GM18498 (cell line): ENCODE results near the gene SRL.
"Not testable (repeated sequence)": the region's sequence is repeated elsewhere in the genome, so short reads cannot be mapped to it uniquely, and the experiment has no call there.

ENCODE experiments used
- ATAC-seq: cut with Tn5 transposase; IDR thresholded peaks from one replicate; pipeline ENCODE4 v1.9.1; 2021; ENCODE audit warnings: mild to moderate bottlenecking, moderate library complexity; ENCODE audit not compliant: unreplicated experiment

Gene SRL

DNA sequence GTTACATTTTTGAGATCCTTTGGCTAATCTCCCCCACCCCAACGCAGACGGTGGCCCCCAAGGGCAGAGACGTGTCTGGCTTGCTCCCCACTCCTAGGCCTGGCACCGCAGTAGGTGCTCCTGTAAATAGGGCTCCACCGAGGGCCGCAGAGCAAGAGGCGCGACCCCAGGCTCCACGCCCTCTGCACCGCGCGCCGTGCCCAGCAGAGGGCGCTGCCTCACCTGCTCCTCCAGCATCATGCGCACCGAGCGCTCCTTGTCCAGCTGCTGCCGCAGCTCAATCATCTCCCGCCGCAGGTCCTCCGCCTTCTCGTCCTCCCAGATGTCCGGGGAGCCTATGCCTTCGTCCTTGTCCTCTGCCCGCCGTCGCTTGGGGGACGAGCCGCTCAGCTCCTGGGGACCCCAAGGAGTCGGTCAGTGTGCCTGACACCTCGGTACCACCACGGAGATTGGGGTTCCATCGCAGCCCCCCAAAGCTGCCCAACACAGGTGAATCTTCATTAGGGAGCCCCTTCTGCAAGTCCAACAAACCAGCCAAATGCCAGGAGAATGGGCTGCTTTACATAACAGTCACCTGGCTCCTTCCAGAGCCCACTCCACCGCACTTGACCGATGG lies 19.8 kb upstream of the SRL start:
- no peak for ATAC-seq

DNA sequence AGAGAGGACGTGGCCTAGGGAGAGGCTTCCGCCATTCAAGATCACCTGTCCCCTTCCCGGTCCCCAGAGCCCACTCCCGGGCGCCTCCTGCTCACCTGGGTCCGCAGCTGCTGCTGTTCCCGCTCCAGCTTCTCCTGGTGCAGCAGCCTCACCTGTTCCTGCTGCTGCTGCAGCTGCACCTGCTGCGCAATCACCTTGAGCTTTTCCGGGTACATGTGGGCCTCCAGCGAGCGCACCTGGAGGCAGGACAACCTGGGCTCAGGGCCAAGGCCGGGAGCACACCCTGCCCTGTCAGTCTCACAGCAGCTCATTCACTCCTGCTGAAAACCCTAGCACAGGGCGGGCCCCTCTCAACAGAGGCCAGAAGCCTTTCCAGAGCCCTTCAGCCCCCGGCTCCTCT lies 18.5 kb upstream of the SRL start:
- ATAC-seq: no peak

DNA sequence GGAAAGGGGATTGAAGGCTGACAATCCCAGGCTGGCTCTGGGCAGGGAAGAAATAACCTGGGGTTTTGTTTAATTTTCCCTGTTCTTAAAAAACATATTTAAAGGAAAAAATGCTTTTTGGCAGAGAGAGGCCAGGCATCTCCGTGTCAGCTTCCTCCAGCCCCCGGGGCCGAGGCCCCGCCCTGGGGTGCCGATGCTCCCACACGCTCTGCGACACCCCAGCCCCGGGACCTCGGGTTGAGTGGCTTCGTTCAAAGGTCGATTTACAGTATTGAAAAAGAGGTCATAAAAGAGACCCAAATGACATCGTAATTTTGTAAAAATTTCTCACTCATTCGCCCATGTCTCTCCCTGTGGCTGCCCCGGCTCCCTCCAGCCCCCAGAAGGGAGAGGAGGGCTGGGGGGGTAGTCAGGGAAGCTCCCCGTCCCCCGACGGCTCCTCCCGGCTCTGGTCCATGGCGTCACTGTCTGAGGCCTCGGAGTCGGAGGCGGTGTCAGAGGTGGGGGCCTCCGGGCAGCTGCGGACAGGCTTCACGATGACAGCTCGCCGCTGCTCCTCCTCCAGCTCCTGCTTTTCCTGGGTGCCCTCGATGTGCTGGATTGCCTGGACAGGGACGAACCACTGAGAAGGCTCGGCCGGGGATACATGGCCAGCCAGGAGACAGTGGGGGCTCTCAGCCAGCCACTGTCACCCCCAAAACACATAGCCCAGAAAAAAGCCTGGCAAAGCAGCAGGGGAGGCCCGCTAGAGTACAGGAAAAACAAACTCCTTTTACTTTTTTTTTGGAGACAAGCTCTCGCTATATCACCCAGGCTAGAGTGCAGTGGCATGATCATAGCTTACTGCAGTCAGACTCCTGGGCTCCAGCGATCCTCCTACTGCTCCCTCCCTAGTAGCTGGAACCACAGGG lies 16.0 kb upstream of the SRL start:
- ATAC-seq: no peak

DNA sequence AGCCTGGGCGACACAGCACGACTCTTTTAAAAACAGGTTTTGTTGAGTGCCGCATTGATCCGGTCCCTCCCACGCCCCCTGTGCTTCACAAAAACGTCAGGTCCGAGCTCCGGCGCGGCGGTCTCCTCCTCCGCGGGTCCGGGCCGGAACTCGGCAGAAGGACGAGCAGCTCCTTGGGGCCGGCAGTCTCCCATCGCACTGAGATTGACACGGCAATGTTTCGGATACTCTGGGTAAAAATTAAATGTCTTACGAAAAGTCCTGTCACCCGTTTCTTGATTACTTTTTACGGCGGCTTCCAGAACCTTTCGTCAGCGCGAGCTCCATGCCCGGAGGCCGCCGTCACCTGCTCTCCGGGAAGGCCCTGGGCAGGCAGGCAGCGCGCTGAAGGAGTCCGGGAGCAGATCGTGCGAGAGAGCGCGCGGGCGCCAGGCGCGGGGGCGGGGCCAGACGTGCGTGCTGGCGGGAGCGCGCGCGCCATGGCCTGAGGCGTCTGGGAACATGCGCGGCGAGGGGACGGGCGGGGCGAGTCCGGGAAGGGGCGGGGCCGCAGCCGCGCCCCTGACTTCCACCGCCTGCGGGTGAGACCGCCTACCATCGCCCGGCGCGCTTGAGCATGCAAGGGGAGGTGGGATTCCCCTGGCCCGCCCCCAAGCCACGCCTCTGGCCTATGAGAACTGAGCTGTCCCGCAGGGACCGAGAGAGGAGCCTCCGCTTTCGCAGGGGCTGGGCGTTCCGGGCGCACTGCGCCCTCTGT lies 11.7 kb upstream of the SRL start:
- peak; percentile 96 for ATAC-seq

DNA sequence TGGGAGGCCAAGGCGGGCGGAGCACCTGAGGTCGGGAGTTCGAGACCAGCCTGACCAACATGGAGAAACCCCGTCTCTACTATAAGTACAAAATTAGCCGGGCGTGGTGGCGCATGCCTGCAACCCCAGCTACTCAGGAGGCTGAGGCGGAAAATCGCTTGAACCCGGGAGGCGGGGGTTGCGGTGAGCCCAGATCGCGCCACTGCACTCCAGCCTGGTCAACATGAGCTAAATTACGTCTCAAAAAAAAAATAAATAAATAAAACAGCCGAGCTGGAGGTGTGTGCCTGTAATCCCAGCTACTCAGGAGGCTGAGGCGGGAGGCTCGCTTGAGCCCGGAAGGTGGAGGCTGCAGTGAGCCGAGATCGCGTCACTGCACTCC lies 11.1 kb upstream of the SRL start:
- not testable (repeated sequence) for ATAC-seq

DNA sequence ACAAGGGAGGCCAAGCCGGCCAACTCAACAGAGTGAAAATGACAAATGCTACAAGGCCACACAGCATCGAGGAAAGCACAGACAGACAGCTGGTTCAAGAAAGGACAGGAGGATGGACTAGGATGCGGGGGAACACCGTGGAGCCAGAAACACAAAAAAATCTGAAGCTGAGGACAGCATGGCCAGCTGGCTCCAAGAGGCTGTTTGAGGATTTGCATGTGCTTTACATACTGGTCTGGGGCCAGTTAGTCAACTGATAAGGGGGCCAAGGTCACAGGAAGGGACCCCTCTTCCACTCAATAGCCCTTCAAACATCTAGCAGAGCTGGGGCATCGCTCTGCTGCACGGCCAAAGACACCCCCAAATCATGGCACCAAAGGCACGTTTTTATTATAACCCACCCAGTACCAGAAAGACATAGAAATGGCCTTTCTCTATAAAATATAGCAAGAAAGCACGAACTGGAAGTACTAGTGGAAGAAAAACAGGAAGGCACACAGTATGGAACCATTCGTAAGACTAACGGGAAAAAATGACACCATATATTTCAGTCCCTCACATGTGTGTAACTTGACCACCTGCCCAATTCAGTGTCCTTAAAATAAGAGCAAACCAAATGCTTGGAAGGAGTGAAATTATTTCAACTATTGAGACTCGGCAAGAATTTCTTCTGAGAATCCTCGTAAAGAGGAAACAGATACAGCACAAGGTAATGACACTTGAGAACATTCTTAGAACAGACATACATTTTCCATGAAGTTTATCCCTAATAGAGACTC lies 7.8 kb upstream of the SRL start:
- no peak for ATAC-seq

DNA sequence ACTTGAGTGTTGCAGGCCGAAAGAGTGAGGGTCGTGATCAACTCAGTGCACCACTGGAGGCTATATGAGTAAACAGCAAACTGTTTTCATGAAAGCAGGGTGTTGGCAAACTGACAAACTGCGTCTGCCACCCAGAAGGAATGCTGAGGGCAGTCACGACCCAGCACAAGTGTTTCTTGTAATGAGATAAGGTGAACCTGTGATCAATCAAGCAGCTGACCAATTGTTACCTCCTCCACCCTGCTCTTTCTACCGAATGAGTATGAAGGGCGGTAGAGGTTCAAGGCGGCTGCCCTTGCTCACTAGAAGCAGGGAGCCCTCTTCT lies 5.5 kb upstream of the SRL start:
- no peak for ATAC-seq

DNA sequence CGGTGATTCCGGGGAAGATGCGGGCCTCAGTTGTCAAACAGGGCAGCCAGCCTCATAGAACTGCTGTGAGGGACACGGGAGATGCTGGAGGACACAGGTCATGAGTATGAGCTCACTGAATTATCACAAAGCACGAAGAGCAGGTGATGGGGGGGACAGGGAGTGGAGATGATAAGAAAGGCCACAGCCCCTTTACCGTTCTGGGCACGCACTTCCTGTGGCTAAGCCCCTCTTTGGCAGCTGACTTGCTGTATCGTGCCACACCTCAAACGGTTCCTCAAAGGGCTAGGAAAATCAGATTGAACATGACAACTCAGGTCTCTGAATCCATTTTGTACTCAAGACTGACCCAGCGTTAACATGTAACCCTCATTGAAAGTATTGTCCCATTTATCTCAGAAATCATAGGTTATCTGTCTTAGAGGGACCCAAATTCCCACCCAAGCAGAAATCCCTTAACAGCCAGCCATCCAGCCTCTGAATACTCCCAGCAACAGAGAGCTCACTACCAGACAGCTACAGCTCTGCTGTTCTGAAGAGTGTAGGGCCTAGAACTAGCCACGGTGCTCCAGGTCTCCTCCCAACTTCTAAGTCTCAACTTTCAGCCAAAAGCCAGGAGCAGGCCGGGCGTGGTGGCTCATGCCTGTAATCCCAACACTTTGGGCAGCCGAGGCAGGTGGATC lies 5.0 kb upstream of the SRL start:
- ATAC-seq: no peak

DNA sequence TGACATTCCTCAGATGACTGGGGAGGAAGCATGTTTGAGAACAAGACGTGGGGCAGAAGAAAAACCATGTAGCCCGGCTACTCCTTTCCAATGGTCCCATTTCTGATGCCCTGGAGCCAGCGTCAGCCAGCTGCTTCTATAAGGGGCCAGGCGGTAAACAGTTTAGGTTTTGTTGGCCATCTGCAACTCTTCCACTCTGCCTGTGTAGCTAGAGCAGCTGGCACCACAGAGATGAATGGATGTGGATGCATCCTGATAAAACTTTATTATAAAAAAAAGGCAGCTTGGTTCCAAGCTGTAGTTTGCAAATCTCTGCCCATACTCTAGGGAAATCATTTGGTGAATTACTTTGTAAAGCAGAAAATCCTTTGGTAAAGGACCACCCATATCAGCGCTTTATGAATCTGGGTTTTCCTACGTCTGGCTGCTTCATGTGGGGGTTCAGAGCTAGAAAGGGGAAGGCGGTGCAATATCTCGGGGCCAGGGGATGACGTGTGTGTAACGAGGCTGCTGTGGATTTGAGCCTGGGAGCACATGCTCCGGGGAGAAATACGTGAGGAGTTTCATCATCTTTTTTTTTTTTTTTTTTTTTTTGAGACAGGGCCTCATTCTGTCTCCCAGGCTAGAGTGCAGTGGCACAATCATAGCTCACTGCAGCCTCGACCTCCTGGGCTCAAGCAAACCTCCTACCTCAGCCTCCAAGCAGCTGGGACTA lies 3.4 kb upstream of the SRL start:
- no peak for ATAC-seq

DNA sequence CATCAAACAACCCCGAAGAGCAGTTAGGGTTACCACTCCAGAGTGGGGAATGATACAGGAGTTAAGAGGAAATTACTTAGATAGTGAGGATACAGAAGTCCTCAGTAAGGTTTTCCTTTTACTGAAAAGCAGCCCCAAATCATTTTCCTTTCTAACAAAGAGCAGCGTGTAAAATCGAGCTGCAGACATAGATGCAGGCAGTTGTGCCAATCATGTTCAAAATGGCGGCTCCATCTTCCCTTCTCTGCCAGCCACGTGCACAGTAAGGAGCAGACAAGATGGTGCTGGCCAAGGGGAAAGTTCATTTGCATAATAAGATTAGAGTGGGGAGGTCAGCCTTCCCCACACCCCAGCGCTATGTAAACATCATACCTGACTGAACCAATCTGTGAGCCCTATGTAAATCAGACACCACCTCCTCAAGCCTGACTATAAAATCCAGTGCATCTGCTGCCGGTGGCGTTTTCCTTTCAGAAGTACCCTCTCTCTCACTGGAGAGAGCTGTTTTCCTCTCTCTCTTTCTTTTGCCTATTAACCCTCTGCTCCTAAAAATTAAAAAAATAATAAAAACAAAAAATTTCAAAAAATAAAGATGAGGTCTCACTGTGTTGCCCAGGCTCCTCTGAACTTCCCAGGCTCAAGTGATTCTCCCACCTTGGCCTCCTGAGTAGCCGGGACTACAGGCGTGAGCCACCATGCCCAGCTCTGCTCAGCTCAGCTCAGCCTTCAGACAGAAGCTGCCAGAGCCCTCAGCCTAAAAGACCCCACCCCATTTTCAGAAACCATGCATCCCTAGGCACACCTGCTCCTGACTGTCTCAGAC lies 2.6 kb upstream of the SRL start:
- ATAC-seq: no peak

DNA sequence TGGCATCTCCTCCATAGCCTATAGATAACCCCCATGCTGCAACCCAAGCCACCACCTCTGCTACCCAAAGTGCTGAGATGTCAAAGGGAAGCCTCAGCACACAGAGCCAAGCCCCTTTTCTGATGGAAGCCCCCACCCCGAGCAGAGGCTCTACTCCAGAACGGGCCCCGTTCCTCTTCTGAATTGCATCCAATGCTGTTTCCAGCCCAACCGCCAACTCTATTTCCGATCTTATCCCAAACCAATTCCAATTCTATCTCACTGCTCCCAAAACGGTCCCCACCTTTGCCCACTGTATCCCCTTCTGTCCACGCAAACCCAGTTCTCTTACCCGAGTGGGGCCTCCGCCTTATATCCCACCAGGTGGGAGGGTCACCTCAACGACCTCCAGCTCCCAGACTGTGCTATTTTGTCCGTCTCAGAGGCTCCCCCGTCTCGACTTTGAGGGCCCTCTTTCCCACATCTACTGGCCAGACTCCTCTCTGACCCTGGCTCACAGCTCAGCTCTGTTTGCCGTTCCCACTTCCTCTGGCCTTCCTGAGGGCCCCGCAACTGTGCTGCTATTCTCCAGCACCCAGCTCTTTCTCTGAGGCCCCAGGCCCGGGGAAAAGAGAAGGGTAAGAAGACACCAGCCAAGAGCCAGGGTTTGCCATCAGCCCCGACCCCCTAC lies 487 bp downstream of the SRL start:
- ATAC-seq: no peak

DNA sequence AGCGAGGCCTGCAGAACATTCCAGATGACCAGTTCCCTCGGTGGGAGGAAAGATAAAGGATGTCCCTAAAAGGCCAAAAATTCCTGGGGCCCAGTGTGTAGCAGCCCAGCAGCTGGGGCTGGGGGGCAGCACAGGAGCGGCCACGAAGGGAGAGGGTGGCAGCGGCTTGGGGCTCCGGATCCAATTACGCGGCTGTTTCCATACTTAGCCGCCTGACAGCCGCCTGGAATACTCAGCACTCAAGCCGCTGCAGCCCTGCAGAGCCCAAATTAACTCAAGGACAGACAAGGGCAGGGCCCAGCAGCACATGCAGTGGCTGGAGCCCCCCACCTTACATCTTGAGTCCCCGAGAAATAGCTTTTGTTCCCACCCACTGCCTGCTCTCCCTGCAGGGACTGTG lies 1.3 kb downstream of the SRL start:
- ATAC-seq: no peak

DNA sequence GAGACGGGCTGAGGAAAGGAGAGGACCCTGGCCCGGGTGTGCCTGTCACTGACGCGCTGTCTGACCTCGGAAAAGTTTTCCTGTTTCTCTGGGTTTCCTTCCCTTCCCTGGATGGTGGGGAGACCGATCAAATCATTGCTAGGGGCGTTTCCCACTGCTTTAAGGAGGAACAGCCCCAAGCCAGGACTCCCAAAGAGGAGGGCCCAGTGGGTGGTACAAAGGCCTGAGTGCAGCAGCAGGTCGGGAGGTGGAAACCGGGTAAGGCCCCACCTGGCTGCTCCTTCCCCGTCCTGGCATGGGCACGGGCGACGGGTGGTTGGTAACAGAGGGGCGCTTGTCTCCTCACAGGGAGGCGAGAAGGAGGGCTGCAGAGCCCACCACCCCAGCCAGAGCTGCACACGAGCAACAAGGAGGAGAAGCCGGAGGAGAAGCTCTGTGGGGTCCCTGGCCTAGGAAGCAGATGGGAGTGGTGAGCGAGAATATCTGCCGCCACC lies 2.2 kb downstream of the SRL start:
- ATAC-seq: no peak

DNA sequence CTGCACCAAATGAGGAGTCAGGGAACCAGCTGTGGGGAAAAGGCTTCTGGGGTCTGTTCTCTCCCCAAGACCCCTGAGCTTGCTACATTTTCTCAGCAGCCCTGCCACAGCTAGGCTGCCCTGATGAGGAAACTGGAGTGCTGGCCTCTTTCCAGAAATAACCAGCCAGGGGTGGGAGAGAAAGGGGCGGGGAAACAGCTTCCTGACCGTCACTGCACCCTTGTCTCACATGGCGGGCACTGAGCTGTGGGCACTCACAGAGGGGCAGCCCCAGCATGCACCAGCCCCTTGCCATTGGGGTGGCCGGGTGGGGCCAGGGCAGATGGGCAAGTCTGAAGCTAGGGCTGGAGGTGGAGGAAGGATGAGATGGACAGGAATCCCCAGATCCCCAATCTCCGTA lies 2.9 kb downstream of the SRL start:
- no peak for ATAC-seq

DNA sequence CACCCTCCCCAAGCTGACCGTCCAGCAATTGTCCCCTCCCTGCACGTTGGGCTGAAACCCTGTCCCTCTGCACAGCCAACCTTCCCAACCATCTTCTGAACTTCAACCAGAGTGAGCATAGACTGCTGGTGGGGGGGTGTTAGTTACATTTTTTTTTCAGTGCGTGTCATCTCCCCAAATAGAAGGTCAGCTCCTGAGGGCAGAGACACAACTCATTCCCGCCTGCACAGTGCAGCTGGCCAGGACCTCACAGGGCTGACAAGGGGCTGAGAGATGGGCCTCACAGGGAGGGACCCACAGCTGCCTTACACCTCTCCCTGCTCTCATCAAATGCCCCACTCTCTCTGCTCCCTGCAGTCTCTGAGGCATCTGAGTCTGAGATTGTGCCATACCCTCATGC lies 8.4 kb downstream of the SRL start:
- ATAC-seq: no peak

DNA sequence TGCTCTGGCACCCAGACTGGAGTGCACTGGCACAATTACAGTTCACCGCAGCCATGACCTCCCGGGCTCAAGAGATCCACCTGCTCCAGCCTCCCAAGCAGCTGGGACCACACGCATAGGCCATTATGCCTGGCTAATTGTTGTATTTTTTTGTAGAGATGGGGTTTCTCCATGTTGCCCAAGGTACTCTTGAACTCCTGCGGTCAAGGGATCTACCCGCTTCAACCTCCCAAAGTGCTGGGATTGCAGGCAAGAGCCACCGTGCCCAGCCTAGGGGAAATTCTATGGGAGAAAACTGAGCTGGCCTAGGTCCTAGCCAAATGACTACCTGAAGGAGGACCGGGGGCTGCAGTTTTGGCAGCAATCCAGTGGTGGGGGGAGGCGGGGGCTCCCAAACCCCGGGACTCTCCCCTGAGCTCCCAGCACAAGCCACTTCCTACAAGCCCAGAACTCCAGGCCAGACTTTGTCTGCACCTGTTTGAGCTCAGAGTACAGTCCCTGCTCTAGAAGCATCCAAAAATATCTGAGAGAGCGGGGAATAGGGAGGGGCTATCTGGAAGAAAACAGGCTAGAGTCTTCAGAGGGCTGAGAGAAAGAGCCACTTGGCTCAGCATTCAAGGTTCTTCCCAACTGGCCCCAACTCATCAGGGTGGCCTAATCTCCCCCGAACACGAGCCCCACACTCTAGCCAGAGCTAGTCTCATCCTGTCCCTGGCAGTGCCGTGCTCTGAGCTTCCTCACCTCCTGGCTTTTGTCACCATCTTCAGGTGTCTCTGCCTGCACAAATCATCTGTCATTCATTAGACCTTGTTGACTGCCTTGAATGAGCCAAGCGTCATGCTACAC lies 9.1 kb downstream of the SRL start:
- ATAC-seq: no peak

DNA sequence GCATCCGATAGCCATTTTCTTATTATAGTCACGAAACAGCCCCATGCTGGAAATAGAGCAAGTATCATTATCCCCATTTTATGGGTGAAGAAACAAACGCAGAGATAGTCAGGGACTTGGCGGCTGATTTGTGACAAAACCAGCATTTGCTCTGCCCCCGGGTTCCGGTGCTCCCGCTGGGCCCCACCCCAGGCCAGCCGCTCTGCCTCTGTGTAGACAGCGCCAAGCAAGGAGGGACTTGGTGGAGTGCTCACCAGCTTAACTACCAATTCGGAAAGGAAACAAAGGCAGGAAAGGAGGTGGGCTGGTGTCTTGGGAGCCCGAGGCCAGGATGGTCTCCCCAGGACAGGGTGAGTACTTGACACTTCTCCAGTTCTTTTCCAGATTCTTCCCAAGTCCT lies 10.0 kb downstream of the SRL start:
- ATAC-seq: no peak

DNA sequence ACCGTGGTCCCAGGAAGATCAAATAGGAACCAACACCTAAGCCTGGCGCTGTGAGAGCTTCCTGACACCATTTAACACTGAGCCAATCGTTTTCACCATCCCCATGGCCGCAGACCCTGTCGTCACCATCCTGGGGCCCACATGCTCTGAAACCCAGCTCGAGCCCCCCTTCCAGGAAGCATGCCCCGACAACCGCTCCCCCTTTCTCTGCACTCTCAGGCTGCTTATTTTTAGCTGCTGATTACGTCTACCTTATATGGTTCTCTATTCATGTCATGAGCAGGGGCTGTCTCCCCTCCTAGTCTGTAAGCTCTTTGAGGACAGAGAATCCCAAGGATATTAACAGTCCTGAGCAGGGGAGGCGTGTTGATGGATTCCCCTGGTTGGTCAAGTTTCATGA lies 10.5 kb downstream of the SRL start:
- ATAC-seq: no peak
